OCI-LY1 (cell line): ENCODE measurements around the gene ALPI.

Experiments
- EZH2 ChIP-seq: fragments of 200-600 bp; sonication (generic), shearing (Covaris generic); IDR thresholded peaks from 2 replicates; pipeline ENCODE4 v1.8.0; 2017; ENCODE audit warnings: borderline replicate concordance, mixed run types, mild to moderate bottlenecking, antibody characterized with exemption, low read length, moderate library complexity, mixed read lengths
- TF ChIP-seq, protein P1 (sequence below): fragments of 200-600 bp; sonication (generic), shearing (Covaris generic); IDR thresholded peaks from 2 replicates; pipeline ENCODE4 v1.5.1; 2017; ENCODE audit warnings: mild to moderate bottlenecking, antibody characterized with exemption, low read length, moderate library complexity, mixed read lengths

DNA sequence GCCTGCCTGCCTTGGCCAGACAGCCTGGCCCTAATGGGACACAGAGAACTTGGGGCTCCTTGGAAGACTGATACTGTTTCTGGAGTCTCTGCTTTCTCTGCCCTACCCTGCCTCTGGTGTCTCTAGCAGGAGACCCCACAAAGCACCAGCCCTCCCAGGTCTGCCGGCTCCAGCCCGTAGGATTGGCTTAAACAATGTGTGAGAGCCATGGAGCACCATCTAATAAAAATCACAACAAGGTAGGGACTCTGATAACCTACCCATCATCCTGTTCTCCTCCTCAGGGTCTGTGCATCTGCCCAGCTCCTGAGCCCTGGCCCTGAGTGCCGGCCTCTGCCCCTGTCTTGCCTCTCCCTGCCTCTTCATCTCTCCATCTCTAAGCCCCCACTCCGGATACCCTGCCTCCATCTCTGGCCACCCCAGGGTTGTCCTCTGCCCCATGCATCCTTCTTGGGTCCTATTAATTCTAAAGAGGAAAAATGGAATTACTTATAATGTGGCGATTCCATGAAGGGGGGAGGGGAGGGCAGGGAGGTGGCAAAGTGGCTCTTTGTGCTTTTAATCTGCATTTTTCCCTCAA, 32.9 kb downstream of the ALPI start:
- no peak for TF ChIP-seq EZH2
- TF ChIP-seq, protein P1, sequence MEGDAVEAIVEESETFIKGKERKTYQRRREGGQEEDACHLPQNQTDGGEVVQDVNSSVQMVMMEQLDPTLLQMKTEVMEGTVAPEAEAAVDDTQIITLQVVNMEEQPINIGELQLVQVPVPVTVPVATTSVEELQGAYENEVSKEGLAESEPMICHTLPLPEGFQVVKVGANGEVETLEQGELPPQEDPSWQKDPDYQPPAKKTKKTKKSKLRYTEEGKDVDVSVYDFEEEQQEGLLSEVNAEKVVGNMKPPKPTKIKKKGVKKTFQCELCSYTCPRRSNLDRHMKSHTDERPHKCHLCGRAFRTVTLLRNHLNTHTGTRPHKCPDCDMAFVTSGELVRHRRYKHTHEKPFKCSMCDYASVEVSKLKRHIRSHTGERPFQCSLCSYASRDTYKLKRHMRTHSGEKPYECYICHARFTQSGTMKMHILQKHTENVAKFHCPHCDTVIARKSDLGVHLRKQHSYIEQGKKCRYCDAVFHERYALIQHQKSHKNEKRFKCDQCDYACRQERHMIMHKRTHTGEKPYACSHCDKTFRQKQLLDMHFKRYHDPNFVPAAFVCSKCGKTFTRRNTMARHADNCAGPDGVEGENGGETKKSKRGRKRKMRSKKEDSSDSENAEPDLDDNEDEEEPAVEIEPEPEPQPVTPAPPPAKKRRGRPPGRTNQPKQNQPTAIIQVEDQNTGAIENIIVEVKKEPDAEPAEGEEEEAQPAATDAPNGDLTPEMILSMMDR: no peak
